Spleen (tissue), 11 donors: ENCODE results near the gene ADAMTSL3. TPM values are rescaled to one million over a fixed set of nuclear protein-coding genes. Genes with fewer than 3 reads are reported as not detected.

Experiments
- DNase-seq: peaks from one replicate; pipeline ENCODE4 v3.0.0-alpha.2; 2020
- H3K27ac ChIP-seq, 8 donors: fragments of 200-600 bp; sonication (generic) in 7 of 8; 1 replicate in 4 of 8; 2 replicates in 4 of 8; pipeline versions ENCODE4 v1.5.0 to v1.8.0; 2016 to 2021; ENCODE audit warnings: inconsistent platforms in 4 of 8, mild to moderate bottlenecking in 4 of 8, moderate library complexity in 1 of 8
- H3K27me3 ChIP-seq, 7 donors: fragments of 200-600 bp; sonication (generic) in 6 of 7; replicated peaks in 1 of 7; 1 replicate in 4 of 7; 2 replicates in 3 of 7; pipeline versions ENCODE4 v1.5.0 to v1.8.0; 2016 to 2021; ENCODE audit warnings: inconsistent platforms in 3 of 7, mild to moderate bottlenecking in 1 of 7
- H3K36me3 ChIP-seq, 6 donors: fragments of 200-600 bp; sonication (generic) in 5 of 6; 1 replicate in 4 of 6; 2 replicates in 2 of 6; pipeline versions ENCODE4 v1.5.0 to v1.8.0; 2016 to 2021; ENCODE audit warnings: inconsistent platforms in 2 of 6
- H3K4me1 ChIP-seq, 6 donors: fragments of 200-600 bp; sonication (generic) in 5 of 6; 1 replicate in 3 of 6; 2 replicates in 3 of 6; pipeline versions ENCODE4 v1.5.0 to v1.8.0; 2016 to 2021; ENCODE audit warnings: inconsistent platforms in 3 of 6
- H3K4me3 ChIP-seq, 8 donors: fragments of 200-600 bp; sonication (generic) in 7 of 8; 1 replicate in 4 of 8; 2 replicates in 4 of 8; pipeline versions ENCODE4 v1.5.0 to v1.8.0; 2016 to 2021; ENCODE audit warnings: inconsistent platforms in 4 of 8, mild to moderate bottlenecking in 4 of 8, moderate library complexity in 2 of 8
- H3K9me3 ChIP-seq, 8 donors: fragments of 200-600 bp; sonication (generic) in 7 of 8; 1 replicate in 4 of 8; 2 replicates in 4 of 8; pipeline versions ENCODE4 v1.5.0 to v1.8.0; 2016 to 2021; ENCODE audit warnings: inconsistent platforms in 4 of 8
- POLR2A ChIP-seq, 3 donors: fragments of 450-650 bp; IDR thresholded peaks; one replicate each; pipeline ENCODE4 v1.5.1; 2017; ENCODE audit warnings: antibody characterized with exemption in 3 of 3, mild to moderate bottlenecking in 1 of 3
- POLR2AphosphoS5 ChIP-seq, 3 donors: sonication (generic); formaldehyde crosslinking; IDR thresholded peaks; one replicate each; pipeline ENCODE4 v1.5.1; 2017; ENCODE audit warnings: antibody characterized with exemption in 3 of 3
- WGBS, 5 donors: extraction: QIAGEN DNeasy Blood & Tissue Kit in 3 of 5; methylation state at CpG; one replicate each; pipeline versions ENCODE4 v1.1.5 to v1.1.7; 2013 to 2018; 5-methylcytosine and 5-hydroxymethylcytosine counted together
- intact Hi-C: fragments of 100-400 bp; cut with DNase I; formaldehyde crosslinking; loops from one replicate; pipeline ENCODE4 v1.15.0; 2023; ENCODE audit warnings: low total_unique reads
- polyA plus RNA-seq, 3 donors: library from polyadenylated mRNA; stranded (reverse); fragments of 200-250 nt; gene quantifications; one replicate each; pipeline ENCODE4 v1.2.1, GENCODE V29; 2013
- total RNA-seq, 7 donors: library from RNA; depleted of rRNA in 3 of 7; stranded (reverse); fragments of >200 nt in 3 of 7; fragmentation: NEBNext Ultra II Directional in 4 of 7; extraction: Animal tissue kit (Norgen Biotek cat#: 25700) in 4 of 7; gene quantifications; one replicate each; pipeline versions ENCODE4 v1.1.0 to v1.2.1, GENCODE V29; 2016 to 2021
- TF ChIP-seq, protein P1 (sequence below), 11 experiments: fragments of 200-600 bp in 7 of 11; fragments of 450-650 bp in 4 of 11; sonication (generic) in 4 of 11; IDR thresholded peaks in 8 of 11; conservative IDR thresholded peaks in 3 of 11; 1 replicate in 7 of 11; 2 replicates in 4 of 11; pipeline versions ENCODE4 v1.4.0 to v1.8.0; 2016 to 2021; ENCODE audit warnings: antibody characterized with exemption in 11 of 11, inconsistent platforms in 4 of 11, mild to moderate bottlenecking in 1 of 11
- donor health status: healthy with polysubstance abuse.
- donor health status: DM: no; HTN: no; CAD: no; lungs with moderate emphysema.
- donor health status: DM: no; HTN: no; CAD: no.
- donor health status: Bipolar disorder and iron deficiency.
- donor health status: healthy.
- donor health status: DM: no; HTN: no; CAD: no.
- donor health status: DM: yes; HTN: yes; CAD: no.

ADAMTSL3 gene
- total and polyA plus RNA-seq, 10 donors, result 0.09 to 5.7 (median 2.9) TPM

DNA sequence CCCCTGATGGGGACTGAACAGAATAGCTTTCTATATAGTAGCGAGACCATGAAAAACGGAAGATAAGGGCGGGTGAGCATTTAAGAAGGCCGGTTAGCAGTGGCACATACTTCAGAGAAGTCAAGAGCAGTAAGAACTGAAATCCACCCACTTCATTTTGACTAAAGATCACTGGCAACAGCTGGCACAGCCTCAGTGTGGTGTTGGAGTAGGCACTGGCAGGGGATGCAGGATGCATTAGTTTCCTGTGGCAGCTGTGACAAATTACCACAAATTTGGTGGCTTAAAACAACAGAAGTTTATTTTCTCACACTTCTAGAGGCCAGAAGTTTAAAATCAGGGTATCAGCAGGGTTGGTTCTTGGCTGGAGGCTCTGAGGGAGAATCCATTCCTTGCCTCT lies 176.5 kb downstream of the ADAMTSL3 start:
- H3K4me1 ChIP-seq, result no peaks in the 10 kb centered on the region
- DNase-seq, result no peak
- peaks cover 0 to 4% (median 0%) of the 10 kb centered on the region in 8 donors for H3K9me3 ChIP-seq
- peaks cover 0 to 4% (median 0%) of the 10 kb centered on the region in 7 donors for H3K27me3 ChIP-seq
- H3K27ac ChIP-seq, result no peak overlapping the region
- no peaks in the 10 kb centered on the region for H3K36me3 ChIP-seq
- TF ChIP-seq POLR2A (IDR thresholded peaks at IDR 0.05) (no peak), POLR2AphosphoS5 (IDR thresholded peaks at IDR 0.05) (no peak)
- TF ChIP-seq, protein P1, sequence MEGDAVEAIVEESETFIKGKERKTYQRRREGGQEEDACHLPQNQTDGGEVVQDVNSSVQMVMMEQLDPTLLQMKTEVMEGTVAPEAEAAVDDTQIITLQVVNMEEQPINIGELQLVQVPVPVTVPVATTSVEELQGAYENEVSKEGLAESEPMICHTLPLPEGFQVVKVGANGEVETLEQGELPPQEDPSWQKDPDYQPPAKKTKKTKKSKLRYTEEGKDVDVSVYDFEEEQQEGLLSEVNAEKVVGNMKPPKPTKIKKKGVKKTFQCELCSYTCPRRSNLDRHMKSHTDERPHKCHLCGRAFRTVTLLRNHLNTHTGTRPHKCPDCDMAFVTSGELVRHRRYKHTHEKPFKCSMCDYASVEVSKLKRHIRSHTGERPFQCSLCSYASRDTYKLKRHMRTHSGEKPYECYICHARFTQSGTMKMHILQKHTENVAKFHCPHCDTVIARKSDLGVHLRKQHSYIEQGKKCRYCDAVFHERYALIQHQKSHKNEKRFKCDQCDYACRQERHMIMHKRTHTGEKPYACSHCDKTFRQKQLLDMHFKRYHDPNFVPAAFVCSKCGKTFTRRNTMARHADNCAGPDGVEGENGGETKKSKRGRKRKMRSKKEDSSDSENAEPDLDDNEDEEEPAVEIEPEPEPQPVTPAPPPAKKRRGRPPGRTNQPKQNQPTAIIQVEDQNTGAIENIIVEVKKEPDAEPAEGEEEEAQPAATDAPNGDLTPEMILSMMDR (IDR thresholded peaks at IDR 0.05 in 8 of 11, conservative IDR thresholded peaks at IDR 0.05 in 3 of 11), result no peak
- 58 to 74% (median 72%) methylated on average over 4 of the region's 4 CpGs for WGBS, 5 donors
- H3K4me3 ChIP-seq, result no peak overlapping the region
- intact Hi-C loops, result no loop called here

DNA sequence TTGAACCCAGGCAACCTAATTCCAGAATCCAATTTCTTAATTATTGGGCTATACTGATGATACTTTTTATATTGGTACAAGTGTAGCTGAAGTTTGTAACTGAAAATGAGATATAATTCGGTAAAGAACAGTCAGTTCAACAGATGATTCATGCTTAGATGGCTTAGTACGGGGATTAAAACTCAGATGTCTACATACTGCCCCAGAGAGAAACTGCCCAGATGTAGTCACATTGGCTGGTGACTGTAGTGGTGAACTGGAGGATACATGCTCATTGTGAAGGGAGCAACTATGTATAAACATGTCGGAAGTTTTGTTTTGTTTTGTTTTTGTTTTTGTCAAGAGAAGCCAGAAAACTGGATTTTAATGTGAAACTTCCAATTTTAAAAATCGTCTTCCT lies 179.6 kb downstream of the ADAMTSL3 start:
- Histone ChIP-seq H3K9me3 (no peaks in the 10 kb centered on the region), H3K4me1 (no peaks in the 10 kb centered on the region), H3K27me3 (peaks cover 0 to 4% (median 0%) of the 10 kb centered on the region in 7 donors), H3K4me3 (no peak overlapping the region), H3K36me3 (no peaks in the 10 kb centered on the region), H3K27ac (no peak overlapping the region)
- DNase-seq, result no peak
- 82 to 93% (median 86%) methylated on average over 4 of the region's 4 CpGs for WGBS, 5 donors
- no peak for TF ChIP-seq POLR2AphosphoS5 (IDR thresholded peaks at IDR 0.05)
- TF ChIP-seq POLR2A (IDR thresholded peaks at IDR 0.05), result no peak
- TF ChIP-seq, protein P1 (IDR thresholded peaks at IDR 0.05 in 8 of 11, conservative IDR thresholded peaks at IDR 0.05 in 3 of 11), result no peak
- intact Hi-C loops, result no loop called here

DNA sequence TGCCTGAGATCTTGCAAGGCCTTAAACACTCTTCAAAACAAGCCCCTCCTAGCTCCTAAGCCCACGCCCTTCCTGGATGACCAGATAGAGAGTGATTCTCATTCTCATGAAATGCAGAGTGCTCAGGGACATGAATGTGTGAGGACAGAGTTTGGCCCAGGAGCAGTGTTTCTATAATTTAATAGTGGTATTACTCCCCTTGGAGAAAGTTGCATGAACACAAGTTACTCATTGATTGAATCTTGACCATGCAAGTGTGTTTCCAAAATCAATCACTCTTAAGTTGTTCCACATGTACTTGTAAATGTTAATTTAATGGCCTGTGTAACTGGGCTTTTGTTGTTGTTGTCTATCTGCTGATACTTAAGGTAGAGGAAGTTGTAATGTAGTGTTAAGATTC lies 181.6 kb downstream of the ADAMTSL3 start:
- intact Hi-C loops, result no loop called here
- peaks cover 0 to 9% (median 0%) of the 10 kb centered on the region in 7 donors for H3K27me3 ChIP-seq
- no peak for DNase-seq
- H3K36me3 ChIP-seq, result no peaks in the 10 kb centered on the region
- no peak overlapping the region for H3K27ac ChIP-seq
- no peaks in the 10 kb centered on the region for H3K9me3 ChIP-seq
- no peak overlapping the region for H3K4me3 ChIP-seq
- 50 to 83% (median 68%) methylated on average over 1 of the region's 1 CpG for WGBS, 5 donors
- TF ChIP-seq, protein P1 (IDR thresholded peaks at IDR 0.05 in 8 of 11, conservative IDR thresholded peaks at IDR 0.05 in 3 of 11), result no peak
- TF ChIP-seq POLR2A (IDR thresholded peaks at IDR 0.05), result no peak
- no peak for TF ChIP-seq POLR2AphosphoS5 (IDR thresholded peaks at IDR 0.05)
- no peaks in the 10 kb centered on the region for H3K4me1 ChIP-seq

DNA sequence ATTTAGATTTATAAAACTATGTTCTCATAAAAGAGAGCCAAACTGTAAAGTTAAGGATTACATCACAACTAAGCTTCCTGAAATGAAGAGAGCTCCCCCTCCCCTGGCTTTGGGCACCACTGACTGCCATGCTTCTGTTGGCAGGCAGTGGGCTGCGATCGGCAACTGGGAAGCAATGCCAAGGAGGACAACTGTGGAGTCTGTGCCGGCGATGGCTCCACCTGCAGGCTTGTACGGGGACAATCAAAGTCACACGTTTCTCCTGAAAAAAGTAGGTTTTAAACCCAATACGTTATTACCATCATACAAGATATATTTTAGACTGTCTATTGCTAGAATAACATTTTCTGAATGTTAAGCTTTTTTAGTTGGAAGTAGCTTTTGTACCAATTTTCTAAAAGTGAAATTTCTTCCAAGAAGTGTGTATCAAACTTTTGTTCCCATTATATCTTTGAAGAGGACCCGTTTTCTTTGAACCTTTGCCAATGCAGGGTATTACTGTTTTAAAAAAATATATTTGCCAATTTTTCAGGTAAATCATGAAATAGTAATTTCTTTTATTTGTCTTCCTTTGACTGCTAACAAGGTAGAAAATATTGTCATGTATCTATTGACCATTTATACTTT lies 184.1 kb downstream of the ADAMTSL3 start:
- WGBS, 5 donors, result 18 to 29% (median 21%) methylated on average over 8 of the region's 8 CpGs
- DNase-seq, result no peak
- Histone ChIP-seq H3K36me3 (no peaks in the 10 kb centered on the region), H3K4me1 (no peaks in the 10 kb centered on the region), H3K27ac (no peak overlapping the region), H3K9me3 (no peaks in the 10 kb centered on the region), H3K4me3 (no peak overlapping the region), H3K27me3 (peaks cover 0 to 8% (median 0%) of the 10 kb centered on the region in 7 donors)
- no peak for TF ChIP-seq POLR2AphosphoS5 (IDR thresholded peaks at IDR 0.05)
- TF ChIP-seq, protein P1 (IDR thresholded peaks at IDR 0.05 in 8 of 11, conservative IDR thresholded peaks at IDR 0.05 in 3 of 11), result peak in 4 of 11 experiments; percentile 7 to 32 (median 20)
- intact Hi-C loops, result no loop called here
